NCI-H1436 treated with DMSO at 0.1 percent for 48 hours (cell line): Measurements from ENCODE around the gene ZSWIM5.

Experiments
- DNase-seq: peaks from one replicate; lab custom pipeline; 2025; lab: John Stamatoyannopoulos, UW

Gene ZSWIM5

GRCh38 chr1:45023663-45024062, 182.7 kb downstream of the ZSWIM5 start:
- DNase-seq: no peak

- DNase-seq: no peak
Observed at GRCh38 chr1:45018599-45019230, 187.7 kb downstream of the ZSWIM5 start.

- DNase-seq: no peak
Observed at GRCh38 chr1:45016767-45017166, 189.6 kb downstream of the ZSWIM5 start.

DNA sequence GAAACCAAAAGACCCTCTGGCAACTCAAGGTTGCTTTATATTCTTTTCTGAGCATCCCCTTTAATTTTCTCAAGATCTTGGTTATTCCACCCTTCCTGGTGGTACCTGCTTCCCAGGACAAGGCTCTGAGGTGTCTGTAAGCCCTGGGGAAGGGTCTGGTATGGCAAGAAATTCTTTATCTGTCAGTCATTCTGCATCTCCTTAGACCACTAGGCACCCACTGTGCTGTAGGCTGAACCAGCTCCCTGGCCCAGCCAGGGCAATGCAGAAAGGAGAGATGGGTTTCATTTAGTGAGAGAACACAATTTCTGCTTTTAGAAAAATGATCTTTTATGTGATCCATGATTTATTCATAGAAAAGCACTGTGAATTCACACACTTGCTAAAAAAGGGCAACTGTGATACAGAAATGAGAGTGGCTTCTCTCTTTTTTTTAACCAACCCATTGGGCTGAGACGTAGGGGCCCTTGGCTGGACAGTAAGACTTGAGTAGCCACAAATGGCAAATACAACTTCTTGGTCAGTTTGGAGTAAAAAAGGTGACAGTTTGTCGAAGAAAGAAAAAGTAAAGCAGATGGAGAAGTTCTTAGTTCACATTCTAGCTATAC, 190.2 kb downstream of the ZSWIM5 start:
- no peak for DNase-seq

DNA sequence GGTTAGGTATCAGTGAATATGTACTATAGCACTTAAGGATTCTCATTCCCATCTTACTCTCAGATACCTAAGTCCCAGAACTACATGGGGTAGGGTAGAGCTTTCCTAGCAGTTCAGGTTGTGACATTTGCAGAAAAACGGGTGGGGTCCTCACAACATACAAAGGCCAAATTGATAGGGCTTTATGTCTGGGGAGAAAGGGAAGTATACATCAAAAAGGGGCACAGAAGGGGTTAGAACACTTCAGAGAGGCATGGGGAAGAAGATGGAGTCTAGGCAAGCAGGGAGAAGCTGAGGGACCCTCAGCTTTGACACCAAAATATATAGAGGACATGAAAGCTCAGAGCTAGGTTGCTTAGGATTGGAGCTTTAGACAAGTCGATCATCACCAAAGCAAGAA, 190.7 kb downstream of the ZSWIM5 start:
- DNase-seq: no peak

GRCh38 chr1:45014321-45015028, 191.9 kb downstream of the ZSWIM5 start:
- peak; percentile 26 for DNase-seq

- DNase-seq: no peak
Observed at GRCh38 chr1:45013551-45014209, 192.7 kb downstream of the ZSWIM5 start.

DNA sequence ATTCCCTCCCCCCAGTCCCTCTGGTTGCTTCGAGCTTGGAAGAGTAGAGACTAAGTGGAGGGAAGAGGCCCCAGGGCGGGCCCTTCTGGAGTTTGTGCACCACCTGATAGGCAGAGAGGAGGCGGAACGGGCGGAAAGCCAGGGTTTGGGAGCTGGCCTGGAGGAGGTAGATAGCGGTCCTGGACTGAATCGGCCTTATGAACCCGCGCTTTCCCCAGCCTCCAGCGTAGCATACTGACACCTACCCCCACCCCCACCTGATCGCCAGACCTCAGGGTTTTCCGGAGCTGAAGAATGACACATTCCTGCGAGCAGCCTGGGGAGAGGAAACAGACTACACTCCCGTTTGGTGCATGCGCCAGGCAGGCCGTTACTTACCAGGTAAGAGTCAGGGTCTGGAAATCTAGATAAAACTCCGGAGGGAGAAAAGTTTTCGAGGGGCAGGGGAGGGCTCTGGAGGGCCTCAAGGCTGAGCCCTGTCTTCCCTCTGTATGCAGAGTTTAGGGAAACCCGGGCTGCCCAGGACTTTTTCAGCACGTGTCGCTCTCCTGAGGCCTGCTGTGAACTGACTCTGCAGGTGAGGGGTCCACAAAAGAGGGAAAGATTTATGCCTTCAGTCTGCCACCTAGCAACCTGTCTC, 193.6 kb downstream of the ZSWIM5 start:
- DNase-seq: no peak

DNA sequence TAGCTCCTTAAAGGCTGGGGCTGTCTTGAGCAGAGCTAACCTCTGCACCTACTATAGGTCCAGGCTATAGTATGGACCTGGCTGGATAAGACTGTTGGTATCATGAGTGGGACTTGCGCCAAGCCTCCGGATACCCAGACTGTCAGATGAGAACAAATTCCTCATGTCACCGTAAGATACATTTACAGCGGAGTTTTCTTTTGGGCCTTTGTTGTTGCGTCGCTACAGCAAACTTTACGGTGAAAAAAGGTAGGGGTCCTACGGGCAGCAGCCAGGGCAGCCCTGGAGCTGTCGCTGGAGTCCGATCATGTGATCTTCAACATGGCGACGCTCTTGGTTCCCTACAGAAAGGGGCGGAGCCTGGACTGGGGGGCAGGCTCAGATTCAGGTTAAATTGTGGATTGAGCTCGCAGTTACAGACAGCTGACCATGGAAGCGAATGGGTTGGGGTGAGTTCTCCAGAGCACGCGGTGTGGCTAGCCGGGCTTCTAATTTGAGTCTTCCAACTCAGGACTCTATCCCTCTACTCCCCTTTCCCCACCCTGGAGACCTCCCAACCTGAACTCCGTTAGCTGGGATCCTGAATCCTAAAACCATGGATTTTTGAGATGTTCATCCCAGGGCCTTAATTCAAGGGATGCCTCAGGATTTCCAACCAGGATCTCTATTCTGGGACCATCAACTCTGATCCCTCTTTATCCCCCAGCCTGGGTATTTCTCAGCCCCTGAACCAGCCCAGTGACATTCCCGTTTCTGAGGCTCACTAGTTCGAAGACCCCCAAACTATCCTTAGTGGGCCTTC, 194.4 kb downstream of the ZSWIM5 start, which contains the start of gene UROD:
Gene UROD (plus strand): TSS at position 418 of the 802 bp plus-strand sequence. CDS start 12 bp downstream, at position 430.
- DNase-seq: peak; percentile 77

DNA sequence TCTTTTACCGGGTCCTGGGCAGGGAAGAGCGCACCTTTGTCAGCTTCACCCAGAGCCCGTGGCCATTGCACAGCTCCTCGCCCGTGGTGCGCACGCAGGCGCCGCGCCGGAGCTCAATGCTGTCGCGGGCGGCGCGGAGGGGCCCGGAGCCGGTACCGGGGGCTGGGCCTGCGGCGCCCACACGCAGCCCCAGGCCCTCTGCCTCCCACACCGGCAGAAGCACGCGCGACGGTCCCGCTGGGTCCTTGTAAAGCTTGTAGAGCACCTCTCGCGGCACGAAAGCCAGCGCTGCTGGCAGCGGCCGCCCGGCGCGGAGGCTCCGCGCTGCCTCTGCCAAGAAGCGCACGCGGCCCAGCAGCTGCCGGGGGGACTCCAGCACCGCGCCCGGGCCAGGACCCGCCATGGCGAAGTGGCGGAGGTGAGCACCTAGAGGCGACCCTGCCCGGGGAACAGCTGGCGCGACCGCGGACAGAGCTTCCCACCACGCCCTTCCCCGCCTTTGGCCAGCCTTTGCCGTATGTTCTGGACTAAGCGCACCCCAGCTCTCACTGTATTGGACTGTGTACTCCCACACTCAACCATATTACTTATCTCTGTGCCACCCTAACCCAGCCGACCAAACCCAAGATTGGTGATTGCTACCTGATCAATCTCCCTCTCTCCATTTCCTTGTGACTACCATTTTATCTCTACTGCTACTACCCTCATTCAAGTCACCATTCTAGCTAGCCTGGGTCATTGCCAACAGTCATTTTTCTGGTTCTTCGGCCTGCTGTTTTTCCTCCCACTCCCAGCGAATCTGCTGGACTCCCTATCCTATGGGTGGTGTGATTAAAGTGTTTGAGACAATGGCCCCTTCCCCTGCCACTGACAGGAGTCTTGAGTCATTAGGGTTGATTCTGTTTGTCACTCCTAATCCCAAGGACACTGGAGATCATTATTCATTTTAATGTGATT, 195.3 kb downstream of the ZSWIM5 start, which contains the start of gene HECTD3:
Gene HECTD3 (minus strand): TSS at position 470 of the 957 bp plus-strand sequence. CDS start 67 bp downstream, at position 403.
- DNase-seq: no peak

DNA sequence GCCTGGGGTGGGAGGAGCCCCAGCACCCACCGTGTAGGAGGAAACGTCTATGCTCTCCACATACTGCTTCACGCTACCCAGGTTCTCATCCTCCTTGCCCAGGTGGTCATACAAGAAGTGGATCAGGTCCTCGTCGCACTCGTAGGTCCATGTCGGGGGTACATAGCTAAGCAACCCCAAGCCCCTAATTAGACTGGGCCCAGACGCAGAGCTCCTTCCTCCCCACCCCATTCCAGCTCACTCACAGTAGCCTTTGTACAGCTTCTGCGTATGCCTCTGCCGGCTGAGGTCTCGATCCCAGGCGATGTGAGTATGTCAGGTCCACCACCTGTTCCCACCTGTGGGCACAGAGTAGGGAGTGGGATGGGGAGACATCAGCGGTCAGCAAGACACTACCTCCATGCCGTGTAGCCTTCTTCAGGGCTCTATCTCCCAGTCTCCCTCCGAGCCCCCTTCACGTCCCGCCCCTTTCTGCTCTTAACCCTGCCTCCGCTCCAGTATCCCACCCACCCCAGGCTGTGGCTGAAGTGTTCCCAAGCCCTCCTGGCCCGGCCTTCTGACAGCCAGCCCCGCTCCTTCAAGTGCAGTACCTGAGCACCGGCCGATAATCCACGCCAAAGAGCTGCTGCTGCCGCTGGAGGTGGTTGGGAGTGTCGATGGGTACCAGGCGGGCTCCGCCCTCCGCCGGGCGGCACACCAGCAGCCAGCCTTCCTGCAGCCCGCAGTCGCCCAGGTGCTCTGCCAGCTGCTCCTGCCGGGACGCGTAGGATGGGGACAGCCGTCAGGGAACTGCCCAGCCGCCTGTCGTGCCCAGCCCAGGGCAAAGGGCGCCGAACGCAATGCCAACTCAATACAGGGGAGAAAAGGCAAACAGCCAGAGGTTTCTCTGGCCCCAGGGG, 196.2 kb downstream of the ZSWIM5 start:
- DNase-seq: no peak

- no peak for DNase-seq
Observed at GRCh38 chr1:45009296-45009865, 197.0 kb downstream of the ZSWIM5 start.

DNA sequence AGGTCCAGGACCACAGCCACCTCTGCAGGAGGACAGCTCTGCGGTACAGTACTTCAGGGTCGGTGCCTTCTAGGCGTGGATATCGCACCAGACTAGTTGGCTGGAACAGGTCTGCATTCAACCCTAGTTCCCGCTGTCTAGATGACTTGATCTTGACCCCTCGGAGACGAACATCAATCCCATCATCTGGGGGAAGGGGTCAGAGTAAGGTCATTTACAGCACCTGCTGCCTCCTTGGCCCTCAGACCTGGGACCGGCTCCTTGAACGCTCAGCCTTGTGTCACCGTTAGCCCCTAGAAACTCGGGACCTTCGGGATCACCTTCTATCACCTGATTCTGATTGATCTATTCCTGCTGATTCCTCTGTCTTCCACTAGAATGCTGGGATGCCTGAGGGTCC, 197.9 kb downstream of the ZSWIM5 start:
- DNase-seq: no peak

DNA sequence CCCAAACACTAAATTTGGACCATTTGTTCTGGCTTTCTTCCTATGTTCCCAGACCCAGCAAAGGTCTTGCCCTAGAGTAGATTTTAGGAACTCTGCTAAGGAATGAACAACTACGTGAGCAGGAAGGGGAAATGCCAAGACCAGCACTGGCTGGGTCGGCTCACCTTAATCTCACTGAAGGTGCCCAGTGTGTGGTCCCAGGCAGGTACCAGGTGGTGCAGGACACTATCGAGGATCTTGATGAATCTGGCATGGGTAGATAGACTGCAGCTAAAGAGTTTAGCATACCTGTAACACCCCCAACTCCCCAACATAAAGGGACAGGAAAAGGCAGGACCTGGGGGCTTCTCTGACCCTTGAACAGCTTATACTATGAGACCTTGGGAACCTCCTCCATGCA, 198.3 kb downstream of the ZSWIM5 start:
- no peak for DNase-seq

DNA sequence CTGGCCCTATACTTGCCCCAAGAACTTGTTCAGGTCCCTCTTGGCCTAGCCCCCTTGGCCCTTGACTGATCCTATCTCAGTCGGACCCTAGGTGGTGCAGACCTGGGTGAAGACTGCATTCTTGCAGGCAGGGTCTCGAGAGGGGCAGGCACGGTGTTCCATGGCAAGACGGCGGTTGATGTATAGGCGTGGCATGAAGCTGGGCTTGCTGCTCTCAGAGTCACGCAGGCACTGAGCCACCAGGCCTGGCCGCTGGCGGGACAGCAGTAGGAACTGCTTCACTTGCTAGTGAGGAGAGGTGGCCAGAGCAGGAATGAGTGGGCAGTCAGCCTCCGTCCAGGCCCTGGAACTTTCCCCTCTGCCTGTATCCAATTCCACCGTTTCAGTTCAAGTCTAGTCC, 199.1 kb downstream of the ZSWIM5 start:
- no peak for DNase-seq

DNA sequence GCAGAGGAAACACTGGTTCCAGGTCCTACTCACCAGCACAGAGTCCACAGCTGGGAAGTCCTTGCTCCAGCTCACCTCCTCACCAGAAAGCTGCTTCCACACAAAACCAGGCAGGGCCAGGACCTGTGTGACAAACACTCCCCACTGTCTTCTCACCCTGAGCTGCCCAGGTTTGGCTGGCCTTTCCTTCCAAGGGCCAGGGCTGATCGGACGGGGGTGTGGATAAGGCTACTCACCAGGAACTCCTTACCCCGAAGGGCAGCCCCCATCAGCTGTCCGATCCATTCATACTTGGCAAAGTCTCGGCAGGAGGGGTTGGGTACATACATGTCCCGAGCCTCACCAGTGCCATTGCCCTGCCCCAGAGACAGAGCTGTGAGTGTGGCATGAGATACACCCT, 200.6 kb downstream of the ZSWIM5 start:
- DNase-seq: no peak

DNA sequence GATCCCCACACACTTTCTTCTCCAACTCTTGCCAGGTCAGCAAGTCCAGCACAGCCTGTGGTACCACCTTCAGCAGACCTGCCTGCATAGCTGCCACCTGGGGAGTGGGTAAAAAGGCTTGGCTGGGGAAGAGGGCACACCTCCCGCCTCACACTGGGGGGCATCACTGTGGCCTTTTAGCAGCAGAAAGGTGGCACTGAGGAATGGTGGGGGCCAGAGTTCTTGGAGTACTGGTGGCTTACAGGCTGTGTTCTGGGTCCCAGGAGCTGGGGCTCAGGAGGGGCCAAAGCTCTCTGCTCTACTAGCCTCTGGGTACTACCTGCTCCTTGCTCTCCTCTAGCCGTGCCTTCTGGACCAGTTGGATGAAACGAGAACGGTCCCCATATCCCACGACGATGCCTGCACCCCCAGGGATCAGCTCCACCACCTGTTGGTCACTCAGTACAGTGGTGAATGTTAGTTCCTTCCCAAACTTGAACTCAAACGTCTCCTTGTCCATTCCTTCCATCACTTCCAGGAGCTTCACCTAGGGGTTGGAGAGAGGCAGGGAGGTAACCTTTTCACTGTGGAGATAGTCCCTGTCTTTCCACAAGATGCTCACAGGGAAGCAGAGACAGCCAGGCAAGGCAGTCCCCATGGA, 202.0 kb downstream of the ZSWIM5 start:
- no peak for DNase-seq

DNA sequence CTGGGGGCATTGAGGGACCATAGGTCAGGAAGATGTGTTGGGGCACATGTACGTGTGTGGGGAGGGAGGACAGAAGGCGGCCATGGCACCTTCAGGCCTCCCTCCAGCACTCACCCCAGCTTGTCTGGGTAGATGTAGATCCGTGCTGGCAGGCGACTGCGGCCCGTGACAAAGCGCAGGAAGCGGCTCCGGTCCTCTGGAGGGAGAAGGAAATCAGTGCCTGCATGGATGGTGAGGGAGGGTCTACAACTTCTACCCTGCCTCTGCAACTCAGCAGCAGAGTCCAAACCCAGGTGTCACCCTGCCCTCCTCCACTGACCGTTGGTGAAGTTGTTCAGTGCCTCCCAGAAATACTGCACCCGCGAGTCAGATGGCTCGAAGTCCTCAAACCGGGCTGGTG, 202.7 kb downstream of the ZSWIM5 start:
- no peak for DNase-seq
